ENCODE data around the gene PSMG4. TPM values are rescaled to one million over a fixed set of nuclear protein-coding genes. Genes with fewer than 3 reads are reported as not detected.

Gene PSMG4, protein sequence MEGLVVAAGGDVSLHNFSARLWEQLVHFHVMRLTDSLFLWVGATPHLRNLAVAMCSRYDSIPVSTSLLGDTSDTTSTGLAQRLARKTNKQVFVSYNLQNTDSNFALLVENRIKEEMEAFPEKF
- 10 to 100 TPM; 26.0 to 31.6 (median 27.8) TPM for total RNA-seq

DNA sequence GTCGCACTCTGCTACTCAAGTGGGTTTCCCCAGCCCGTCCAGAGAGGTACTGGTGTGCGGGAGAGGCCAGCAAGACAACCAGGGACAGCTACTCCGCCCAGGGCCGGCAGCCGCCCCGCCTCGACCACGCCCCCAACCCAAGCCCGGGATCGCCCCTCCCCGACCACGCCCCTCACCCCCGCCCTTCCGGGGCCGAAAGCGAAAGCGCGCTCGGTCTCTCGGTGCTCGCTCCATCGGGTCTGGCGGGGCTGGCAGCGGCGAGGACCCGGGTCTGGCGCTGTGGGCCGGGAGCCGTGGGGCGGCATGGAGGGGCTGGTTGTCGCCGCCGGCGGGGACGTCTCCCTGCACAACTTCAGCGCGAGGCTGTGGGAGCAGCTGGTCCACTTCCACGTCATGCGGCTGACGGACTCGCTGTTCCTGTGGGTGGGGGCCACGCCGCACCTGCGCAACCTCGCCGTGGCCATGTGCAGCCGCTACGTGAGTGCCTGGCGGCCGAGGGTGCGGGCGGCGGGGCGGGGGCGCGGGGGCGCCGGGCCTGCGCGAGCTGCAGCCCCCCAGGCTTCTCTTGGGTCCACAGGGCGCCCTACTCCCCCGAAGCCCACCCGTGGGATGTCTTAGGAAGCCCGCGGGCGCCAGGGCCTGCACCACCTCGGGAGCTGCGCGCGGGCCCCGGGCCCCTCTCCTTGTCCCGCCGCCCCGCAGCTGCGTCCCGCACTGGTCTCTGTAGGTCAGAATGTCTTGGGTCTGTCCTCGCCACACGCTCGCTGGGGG lies at the start of gene PSMG4:
TSS of gene PSMG4 (plus strand) at position 228 of the 771 bp plus-strand sequence. CDS start at position 304, 76 bp downstream.
- Mint-ChIP-seq H3K27me3 (ENCODE audit: low read depth) (no peaks in the 10 kb centered on the region), H3K36me3 (ENCODE audit: insufficient read depth) (peaks cover 10% of the 10 kb centered on the region), H3K4me1 (ENCODE audit: low read depth) (peaks cover 36% of the 10 kb centered on the region), H3K4me3 (peak within 1 kb of the TSS; percentile 95), H3K9me3 (peaks cover 5% of the 10 kb centered on the region)
- DNase-seq (peak; percentile 95), ATAC-seq (peak; percentile 82 to 83)

DNA sequence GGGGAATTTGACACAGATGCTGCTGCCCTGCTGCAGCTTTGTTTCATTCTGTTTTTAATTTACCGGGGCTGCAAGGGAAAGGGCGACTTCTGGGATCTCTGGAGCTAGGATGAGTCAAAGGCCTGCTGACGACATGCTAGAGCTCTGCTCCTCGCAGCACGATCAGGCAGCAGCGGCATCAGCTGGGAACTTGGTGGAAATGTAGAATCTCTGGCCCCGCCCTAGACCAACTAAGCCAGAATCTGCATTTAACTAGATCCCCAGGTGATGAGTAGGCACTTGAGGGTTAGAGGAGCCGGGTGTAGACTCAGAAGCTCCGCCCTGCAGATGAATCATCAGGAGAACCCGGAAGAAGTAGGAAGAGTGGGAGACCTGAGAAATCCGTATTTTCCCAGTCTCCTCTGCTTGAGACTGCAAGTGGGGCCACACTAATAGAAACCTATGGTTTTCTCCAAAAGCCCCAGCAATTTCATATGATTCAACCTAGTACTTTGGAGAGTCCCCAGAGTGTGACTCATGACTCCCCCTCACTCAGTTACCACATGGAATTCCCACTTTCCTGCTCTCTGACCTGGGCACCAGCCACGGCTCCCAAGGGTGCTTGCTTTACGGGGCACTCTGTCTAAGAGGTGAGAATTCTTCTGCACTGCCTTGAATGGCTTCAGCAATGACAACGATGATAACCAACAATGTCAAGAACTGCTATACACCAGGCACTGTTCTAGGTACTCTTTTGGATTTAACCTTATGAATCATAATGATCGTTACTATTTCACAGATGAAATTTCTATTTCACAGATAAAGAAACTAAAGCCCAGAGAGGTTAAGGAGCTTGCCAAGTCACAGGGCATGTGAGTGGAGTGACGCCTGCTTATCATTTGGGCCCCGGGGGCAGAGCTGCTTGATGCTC lies 49.4 kb upstream of the PSMG4 start:
- peaks cover 5% of the 10 kb centered on the region for H3K9me3 Mint-ChIP-seq
- DNase-seq (peak; percentile 36), ATAC-seq (peak; percentile 86 to 87)
- peaks cover 15% of the 10 kb centered on the region for H3K27me3 Mint-ChIP-seq (ENCODE audit: low read depth)
- H3K4me1 Mint-ChIP-seq (ENCODE audit: low read depth), result peaks cover 28% of the 10 kb centered on the region
- H3K36me3 Mint-ChIP-seq (ENCODE audit: insufficient read depth), result no peaks in the 10 kb centered on the region
- H3K4me3 Mint-ChIP-seq, result peak overlapping the region; percentile 69

DNA sequence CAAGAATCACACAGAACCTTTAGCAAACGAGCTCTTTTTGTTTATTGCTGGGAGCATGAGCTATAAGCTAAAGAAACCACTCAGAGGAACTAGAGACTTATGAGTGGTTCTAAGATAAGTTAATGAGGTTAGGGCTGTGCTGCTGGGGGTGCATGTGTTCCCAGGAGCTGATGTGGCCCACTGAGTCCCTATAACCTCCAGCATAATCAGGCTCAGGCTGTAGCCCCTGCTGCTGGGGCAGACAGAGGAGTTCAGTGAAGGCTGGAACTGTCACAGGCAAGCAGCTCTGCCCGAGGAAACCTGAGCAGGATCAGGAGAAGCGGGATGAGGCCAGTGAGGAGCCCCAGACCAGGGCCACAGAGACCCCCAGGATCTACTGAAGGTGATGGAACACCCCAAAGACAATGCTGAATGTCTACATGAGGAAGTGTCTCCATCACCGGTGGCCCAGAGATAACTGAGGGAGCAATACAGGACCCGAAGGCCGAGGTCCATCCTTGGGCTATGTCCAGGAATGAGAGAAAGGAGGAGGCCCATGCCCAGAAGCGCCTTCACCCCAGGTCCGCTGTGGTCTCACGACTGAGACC lies 48.6 kb upstream of the PSMG4 start:
- peaks cover 17% of the 10 kb centered on the region for H3K27me3 Mint-ChIP-seq (ENCODE audit: low read depth)
- H3K4me3 Mint-ChIP-seq, result no peak overlapping the region
- H3K9me3 Mint-ChIP-seq, result no peaks in the 10 kb centered on the region
- DNase-seq (no peak), ATAC-seq (no peak)
- H3K4me1 Mint-ChIP-seq (ENCODE audit: low read depth), result peaks cover 25% of the 10 kb centered on the region
- H3K36me3 Mint-ChIP-seq (ENCODE audit: insufficient read depth), result no peaks in the 10 kb centered on the region

DNA sequence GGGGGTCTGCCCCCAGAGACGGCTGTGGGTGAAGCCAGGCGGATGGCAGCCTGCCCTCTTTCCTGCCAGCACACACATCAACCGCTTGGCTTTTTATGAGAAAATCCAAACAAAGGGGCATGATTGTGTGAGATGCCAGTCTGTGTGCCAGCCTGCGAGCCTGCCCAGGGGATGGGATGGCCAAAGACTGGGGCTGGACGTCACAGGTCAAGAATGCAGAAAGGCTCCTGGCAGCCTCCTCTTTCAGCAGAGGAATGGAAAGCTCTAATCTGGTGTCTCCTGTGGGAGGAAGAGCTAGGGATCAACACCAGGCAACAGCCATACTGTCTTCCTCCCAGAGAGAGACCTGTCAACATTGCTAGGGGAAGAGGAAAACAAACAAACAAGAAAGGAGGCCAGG lies 47.1 kb upstream of the PSMG4 start:
- Mint-ChIP-seq H3K27me3 (ENCODE audit: low read depth) (peaks cover 24% of the 10 kb centered on the region), H3K4me1 (ENCODE audit: low read depth) (peaks cover 22% of the 10 kb centered on the region), H3K9me3 (no peaks in the 10 kb centered on the region), H3K36me3 (ENCODE audit: insufficient read depth) (no peaks in the 10 kb centered on the region), H3K4me3 (no peak overlapping the region)
- DNase-seq (no peak), ATAC-seq (no peak)

DNA sequence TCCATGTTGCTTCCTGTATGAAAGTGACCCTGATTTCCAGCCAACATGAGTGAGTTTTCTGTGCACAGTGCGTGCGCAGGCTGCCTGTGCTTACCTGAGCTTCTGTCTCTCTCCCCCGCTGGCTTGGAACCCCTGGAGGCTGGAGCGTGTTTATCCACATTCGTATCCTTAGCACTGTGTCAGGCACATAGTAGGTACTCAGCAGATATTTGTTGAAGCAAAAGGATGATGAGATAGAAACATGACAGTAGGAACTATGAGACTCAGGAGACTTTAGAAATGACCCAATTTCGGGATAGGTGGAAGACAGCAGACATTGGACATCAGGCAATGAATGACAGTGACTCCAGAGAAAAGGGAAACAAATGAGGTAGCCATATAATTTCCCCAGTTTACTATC lies 46.5 kb upstream of the PSMG4 start:
- H3K27me3 Mint-ChIP-seq (ENCODE audit: low read depth), result peaks cover 27% of the 10 kb centered on the region
- ATAC-seq (no peak), DNase-seq (no peak)
- no peaks in the 10 kb centered on the region for H3K9me3 Mint-ChIP-seq
- H3K4me1 Mint-ChIP-seq (ENCODE audit: low read depth), result peaks cover 22% of the 10 kb centered on the region
- no peak overlapping the region for H3K4me3 Mint-ChIP-seq
- no peaks in the 10 kb centered on the region for H3K36me3 Mint-ChIP-seq (ENCODE audit: insufficient read depth)

DNA sequence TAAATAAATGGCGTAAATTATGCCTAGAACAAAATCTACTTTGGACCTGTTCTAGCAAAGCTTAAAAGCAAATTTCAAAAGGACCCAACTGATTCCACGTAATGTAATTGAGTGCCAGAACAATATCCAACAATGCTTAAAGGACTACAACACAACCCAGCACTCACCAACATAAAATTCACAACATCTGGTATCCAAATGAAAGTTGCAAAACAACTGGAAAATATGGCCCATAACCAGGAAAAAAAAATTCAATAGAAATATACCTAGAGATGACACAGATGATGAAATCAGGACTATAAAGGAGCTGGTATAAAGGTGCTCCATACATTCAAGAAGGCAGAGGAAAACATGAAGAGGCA lies 45.4 kb upstream of the PSMG4 start:
- Mint-ChIP-seq H3K4me3 (no peak overlapping the region), H3K36me3 (ENCODE audit: insufficient read depth) (no peaks in the 10 kb centered on the region), H3K27me3 (ENCODE audit: low read depth) (peaks cover 33% of the 10 kb centered on the region), H3K4me1 (ENCODE audit: low read depth) (peaks cover 19% of the 10 kb centered on the region), H3K9me3 (no peaks in the 10 kb centered on the region)
- ATAC-seq, result no peak
- no peak for DNase-seq

DNA sequence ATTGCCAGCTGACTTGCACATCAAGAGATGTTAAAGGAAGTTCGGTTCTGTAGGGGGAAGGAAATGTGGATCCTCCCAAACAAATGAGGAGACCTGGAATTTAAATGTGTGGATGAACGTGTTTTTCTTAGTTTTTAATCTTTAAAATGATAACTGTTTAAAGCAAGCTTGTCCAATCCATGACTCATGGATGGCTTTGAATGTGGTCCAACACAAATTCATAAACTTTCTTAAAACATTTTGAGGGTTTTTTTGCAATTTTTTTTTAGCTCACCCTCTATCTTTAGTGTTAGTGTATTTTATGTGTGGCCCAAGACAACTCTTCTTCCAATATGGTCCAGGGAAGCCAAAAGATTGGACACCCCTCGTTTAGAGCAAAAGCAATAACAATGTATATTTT lies 43.8 kb upstream of the PSMG4 start:
- Mint-ChIP-seq H3K27me3 (ENCODE audit: low read depth) (peaks cover 39% of the 10 kb centered on the region), H3K4me3 (no peak overlapping the region), H3K9me3 (no peaks in the 10 kb centered on the region), H3K36me3 (ENCODE audit: insufficient read depth) (no peaks in the 10 kb centered on the region), H3K4me1 (ENCODE audit: low read depth) (peaks cover 5% of the 10 kb centered on the region)
- ATAC-seq (no peak), DNase-seq (no peak)

DNA sequence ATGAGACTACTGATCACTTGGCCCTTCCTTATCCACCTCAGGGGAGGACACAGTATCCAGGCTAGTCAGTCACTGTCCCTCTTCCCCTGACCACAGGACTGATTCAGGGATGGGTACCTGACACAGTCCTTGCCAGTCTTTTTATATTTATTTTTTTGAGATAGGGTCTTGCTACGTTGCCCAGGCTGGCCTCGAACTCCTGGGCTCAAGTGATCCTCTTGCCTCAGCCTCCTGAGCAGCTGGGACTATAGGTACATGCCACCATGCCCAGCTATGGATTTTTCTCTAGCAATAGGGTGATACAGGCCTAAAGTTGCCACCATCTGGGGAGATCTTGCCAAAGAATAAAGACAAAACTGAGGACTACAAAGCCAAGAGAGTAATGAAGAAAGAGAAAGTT lies 41.5 kb upstream of the PSMG4 start:
- peaks cover 40% of the 10 kb centered on the region for H3K27me3 Mint-ChIP-seq (ENCODE audit: low read depth)
- DNase-seq, result no peak

DNA sequence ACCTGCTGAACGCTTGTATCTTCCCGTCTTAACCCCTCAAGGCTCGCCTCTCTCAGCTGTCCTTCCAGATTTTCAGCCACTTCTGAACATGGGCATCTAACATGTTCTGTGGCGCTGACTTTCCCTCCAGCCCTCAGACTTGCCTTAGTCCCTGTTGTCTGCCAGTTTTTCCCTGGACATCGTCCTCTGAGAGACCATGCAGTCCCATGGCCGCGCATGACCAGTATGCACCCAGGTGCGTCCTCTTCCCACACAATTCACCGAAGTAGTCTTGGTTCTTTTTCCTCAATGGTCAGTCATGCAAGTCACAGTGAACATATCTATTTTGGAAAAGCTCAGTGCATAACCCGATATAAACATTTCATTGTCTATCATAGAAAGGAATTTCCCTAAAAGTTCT lies 40.5 kb upstream of the PSMG4 start:
- Mint-ChIP-seq H3K9me3 (no peaks in the 10 kb centered on the region), H3K36me3 (ENCODE audit: insufficient read depth) (no peaks in the 10 kb centered on the region), H3K4me1 (ENCODE audit: low read depth) (no peaks in the 10 kb centered on the region), H3K27me3 (ENCODE audit: low read depth) (peaks cover 38% of the 10 kb centered on the region), H3K4me3 (no peak overlapping the region)
- DNase-seq, result no peak
- ATAC-seq, result no peak

More for the DNA sequence above, 41.5 kb upstream of the PSMG4 start:
- H3K9me3 Mint-ChIP-seq, result no peaks in the 10 kb centered on the region
- no peaks in the 10 kb centered on the region for H3K36me3 Mint-ChIP-seq (ENCODE audit: insufficient read depth)
- H3K4me1 Mint-ChIP-seq (ENCODE audit: low read depth), result no peaks in the 10 kb centered on the region
- ATAC-seq, result no peak
- no peak overlapping the region for H3K4me3 Mint-ChIP-seq

DNA sequence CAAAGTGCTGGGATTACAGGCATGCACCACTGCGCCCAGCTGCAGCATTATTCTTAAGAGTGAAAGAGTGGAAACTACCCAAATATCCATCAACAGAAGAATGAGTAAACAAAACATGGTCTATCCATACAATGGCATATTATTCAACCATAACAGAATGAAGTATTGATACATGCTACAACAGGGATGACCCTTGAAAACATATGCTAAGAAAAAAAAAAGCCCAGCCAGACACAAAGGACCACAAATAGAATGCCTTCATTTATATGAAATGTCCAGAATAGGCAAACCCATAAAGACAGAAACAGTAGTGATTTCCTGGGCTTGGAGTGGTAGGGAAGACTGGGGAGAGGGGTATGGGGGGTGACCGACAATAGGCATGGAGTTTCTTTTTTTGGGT lies 38.4 kb upstream of the PSMG4 start:
- Mint-ChIP-seq H3K9me3 (no peaks in the 10 kb centered on the region), H3K4me3 (no peak overlapping the region), H3K36me3 (ENCODE audit: insufficient read depth) (no peaks in the 10 kb centered on the region), H3K27me3 (ENCODE audit: low read depth) (peaks cover 41% of the 10 kb centered on the region), H3K4me1 (ENCODE audit: low read depth) (no peaks in the 10 kb centered on the region)
- ATAC-seq (no peak), DNase-seq (no peak)

DNA sequence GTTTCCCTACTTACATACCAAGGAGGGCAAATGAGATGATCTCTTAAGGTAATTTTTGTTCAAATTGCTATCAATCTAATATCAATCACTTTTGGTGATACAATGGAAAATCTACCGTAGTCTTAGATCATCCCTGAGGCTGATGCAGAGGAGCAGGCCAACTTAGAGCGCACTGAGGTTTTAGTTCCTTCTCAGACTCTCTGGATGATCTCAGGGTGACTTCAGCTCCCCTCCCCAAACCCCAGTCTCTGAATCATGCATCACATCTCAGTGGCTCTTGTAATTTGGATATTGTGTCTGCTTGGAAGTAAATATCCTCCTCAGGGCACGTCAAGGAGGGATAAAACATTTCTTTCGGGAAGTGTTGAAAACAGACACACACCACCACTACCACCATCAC lies 37.2 kb upstream of the PSMG4 start:
- peaks cover 42% of the 10 kb centered on the region for H3K27me3 Mint-ChIP-seq (ENCODE audit: low read depth)

DNA sequence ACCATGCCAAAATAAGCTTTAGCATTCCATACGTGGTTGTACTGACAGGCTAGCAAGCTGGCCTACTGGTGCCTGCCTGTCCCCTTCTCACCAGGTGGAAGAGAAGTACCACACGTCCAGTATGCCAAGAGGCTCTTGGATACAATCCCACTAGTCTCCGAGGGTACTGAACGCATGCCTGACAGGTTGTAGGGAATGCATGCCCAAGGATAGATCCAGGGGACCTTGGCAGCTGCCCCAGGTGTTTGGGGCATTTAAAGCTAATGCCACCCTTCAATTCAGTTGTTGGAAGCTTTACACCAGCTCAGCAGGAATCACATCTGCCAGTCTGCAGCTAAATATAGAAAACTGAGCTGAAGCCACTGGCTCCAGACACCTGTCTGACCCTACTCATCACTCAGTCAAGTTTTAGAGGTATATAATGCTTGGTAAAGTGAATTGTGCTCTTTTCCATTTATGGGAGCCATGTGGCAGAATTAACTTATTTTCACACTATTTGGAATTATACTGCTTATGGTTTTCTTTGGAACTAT lies 36.2 kb upstream of the PSMG4 start:
- H3K4me1 Mint-ChIP-seq (ENCODE audit: low read depth), result peaks cover 3% of the 10 kb centered on the region
- H3K36me3 Mint-ChIP-seq (ENCODE audit: insufficient read depth), result no peaks in the 10 kb centered on the region
- DNase-seq, result no peak
- ATAC-seq, result no peak
- no peaks in the 10 kb centered on the region for H3K9me3 Mint-ChIP-seq
- peaks cover 40% of the 10 kb centered on the region for H3K27me3 Mint-ChIP-seq (ENCODE audit: low read depth)
- H3K4me3 Mint-ChIP-seq, result no peak overlapping the region

More for the DNA sequence above, 37.2 kb upstream of the PSMG4 start:
- no peaks in the 10 kb centered on the region for H3K9me3 Mint-ChIP-seq
- no peak overlapping the region for H3K4me3 Mint-ChIP-seq
- no peaks in the 10 kb centered on the region for H3K4me1 Mint-ChIP-seq (ENCODE audit: low read depth)
- ATAC-seq, result peak in 1 of 2 donors; percentile 25
- no peaks in the 10 kb centered on the region for H3K36me3 Mint-ChIP-seq (ENCODE audit: insufficient read depth)
- DNase-seq, result no peak

DNA sequence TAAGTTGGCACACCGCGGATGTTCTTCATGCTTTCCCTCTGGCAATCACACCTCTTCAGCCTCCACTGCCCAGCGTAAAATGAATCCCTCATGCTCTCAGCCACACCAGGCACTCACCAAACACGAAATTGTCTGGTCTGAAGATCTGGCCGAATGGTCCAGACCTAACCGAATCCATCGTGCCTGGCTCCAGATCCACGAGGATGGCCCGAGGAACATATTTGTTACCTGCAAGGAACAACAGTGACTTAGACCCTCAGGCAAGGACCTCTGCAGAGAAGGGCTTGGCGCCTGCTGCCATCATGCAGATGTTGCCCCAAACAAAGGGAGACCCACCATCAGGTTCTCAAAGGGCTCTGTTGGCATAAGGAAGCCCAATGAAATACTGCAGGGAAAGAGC lies 32.7 kb upstream of the PSMG4 start:
- Mint-ChIP-seq H3K4me3 (no peak overlapping the region), H3K4me1 (ENCODE audit: low read depth) (peaks cover 29% of the 10 kb centered on the region), H3K9me3 (no peaks in the 10 kb centered on the region), H3K36me3 (ENCODE audit: insufficient read depth) (no peaks in the 10 kb centered on the region), H3K27me3 (ENCODE audit: low read depth) (peaks cover 54% of the 10 kb centered on the region)
- ATAC-seq (no peak), DNase-seq (no peak)

Measured in activated T-cell treated with anti-CD3 and anti-CD28 coated beads, Interleukin-2, amount 50 U/mL, for 4 hours (primary cell).